Adrenal gland (tissue), 12 donors: ENCODE data around the gene SP140. TPM values are rescaled to one million over a fixed set of nuclear protein-coding genes. Genes with fewer than 3 reads are reported as not detected.
"Not testable (repeated sequence)": the region's sequence is repeated elsewhere in the genome, so short reads cannot be mapped to it uniquely, and the experiment has no call there.

Experiments used
- DNase-seq, 7 donors: peaks; one replicate each; pipeline ENCODE4 v3.0.0-alpha.2; 2019 to 2020
- H3K27ac ChIP-seq, 5 donors: fragments of 200-600 bp; sonication (generic) in 4 of 5; 1 replicate in 3 of 5; 2 replicates in 2 of 5; pipeline versions ENCODE4 v1.5.1 to v1.8.0; 2016 to 2020; ENCODE audit warnings: mild to moderate bottlenecking in 1 of 5
- H3K27me3 ChIP-seq: fragments of 200-600 bp; 2 replicates; pipeline ENCODE4 v1.8.0; 2021
- H3K36me3 ChIP-seq, 2 donors: fragments of 200-600 bp; replicated peaks in 1 of 2; 1 replicate in 1 of 2; 2 replicates in 1 of 2; pipeline versions ENCODE4 v1.5.1 to v1.8.0; 2018 to 2022
- H3K4me1 ChIP-seq, 2 donors: fragments of 200-600 bp; replicated peaks in 1 of 2; 1 replicate in 1 of 2; 2 replicates in 1 of 2; pipeline versions ENCODE4 v1.5.1 to v1.8.0; 2018 to 2021
- H3K4me3 ChIP-seq, 4 donors: fragments of 200-600 bp; sonication (generic) in 3 of 4; one replicate each; pipeline ENCODE4 v1.5.1; 2016 to 2018
- H3K9me3 ChIP-seq, 3 donors: fragments of 200-600 bp; sonication (generic) in 1 of 3; replicated peaks in 1 of 3; 1 replicate in 2 of 3; 2 replicates in 1 of 3; pipeline versions ENCODE4 v1.5.1 to v1.8.0; 2016 to 2021
- CTCF ChIP-seq, 6 experiments: fragments of 450-650 bp in 4 of 6; fragments of 200-600 bp in 2 of 6; sonication (generic) in 1 of 6; IDR thresholded peaks; 1 replicate in 5 of 6; 2 replicates in 1 of 6; pipeline versions ENCODE4 v1.5.1 to v1.8.0; 2016 to 2021; ENCODE audit warnings: antibody characterized with exemption in 6 of 6, mild to moderate bottlenecking in 2 of 6, moderate library complexity in 1 of 6
- POLR2A ChIP-seq, 2 donors: fragments of 450-650 bp; IDR thresholded peaks; one replicate each; pipeline ENCODE4 v1.6.1; 2017; ENCODE audit warnings: antibody characterized with exemption in 2 of 2, mild to moderate bottlenecking in 2 of 2, moderate library complexity in 1 of 2
- WGBS, 4 donors: extraction: QIAGEN DNeasy Blood & Tissue Kit in 2 of 4; methylation state at CpG; one replicate each; pipeline versions ENCODE4 v1.1.5 to v1.1.7; 2013 to 2017; 5-methylcytosine and 5-hydroxymethylcytosine counted together
- intact Hi-C, 2 donors: fragments of 100-400 bp; cut with DNase I; formaldehyde crosslinking; loops; one replicate each; pipeline versions ENCODE4 v1.14.1 to v1.15.0; 2022 to 2023
- polyA plus RNA-seq, 3 donors: library from polyadenylated mRNA; stranded (reverse); fragments of 200-250 nt in 2 of 3; fragments of 350-450 nt in 1 of 3; fragmentation: Illumina TruSeq in 1 of 3; extraction: RNeasy Lipid Tissue Mini Kit (QIAGEN cat#74804) in 1 of 3; gene quantifications; one replicate each; pipeline ENCODE4 v1.2.3, GENCODE V29; 2013 to 2014
- total RNA-seq, 9 donors: library from RNA; depleted of rRNA in 4 of 9; stranded (reverse); fragments of >200 nt in 4 of 9; fragments of 120-200 nt in 1 of 9; fragmentation: NEBNext Ultra II Directional in 1 of 9; extraction: Animal tissue kit (Norgen Biotek cat#: 25700) in 1 of 9; gene quantifications; one replicate each; pipeline versions ENCODE4 v1.1.0 to v1.2.4, GENCODE V29; 2013 to 2023
- donor health status: healthy with polysubstance abuse.
- donor health status: Bipolar disorder and iron deficiency.
- donor health status: DM: yes; HTN: yes; CAD: no.
- donor health status: DM: no; HTN: no; CAD: no.
- donor health status: DM: no; HTN: no; CAD: no.
- donor health status: DM: yes; HTN: yes; CAD: no.

SP140 gene
- total and polyA plus RNA-seq, 12 donors, result 0.06 to 2.8 (median 1.7) TPM

DNA sequence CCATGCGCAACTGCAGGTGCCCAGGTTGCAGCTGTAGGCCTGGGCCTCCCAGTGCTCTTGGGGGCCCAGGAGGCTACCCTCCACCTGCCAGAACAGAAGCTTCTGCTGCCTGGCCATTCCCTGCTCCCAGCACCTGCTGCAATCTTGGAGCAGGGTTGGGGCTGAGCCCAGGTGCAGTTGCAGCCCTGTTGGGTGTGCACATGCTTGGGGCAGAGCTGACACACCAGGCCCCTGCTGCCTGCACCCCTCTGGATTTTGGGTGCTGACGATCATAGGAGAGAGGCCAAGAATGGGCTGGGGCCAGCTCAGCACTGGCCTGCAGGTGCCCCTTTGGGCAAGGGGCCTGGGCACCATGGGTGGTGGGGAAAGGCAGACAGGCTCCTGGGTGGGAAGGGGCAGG lies 80.9 kb downstream of the SP140 start:
- TF ChIP-seq CTCF (IDR thresholded peaks at IDR 0.05), result no peak
- no peak for TF ChIP-seq POLR2A (IDR thresholded peaks at IDR 0.05)
- DNase-seq, result no peak
- H3K36me3 ChIP-seq, result no peaks in the 10 kb centered on the region
- H3K4me3 ChIP-seq, result no peak overlapping the region
- H3K27me3 ChIP-seq, result no peaks in the 10 kb centered on the region
- H3K27ac ChIP-seq, result no peak overlapping the region
- no peaks in the 10 kb centered on the region for H3K4me1 ChIP-seq
- WGBS, 4 donors, result 48 to 93% (median 89%) methylated on average over 2 of the region's 2 CpGs; no CpG with 5 or more reads in 1 of the 4 donors
- intact Hi-C loops, result no loop called here
- no peaks in the 10 kb centered on the region for H3K9me3 ChIP-seq

GRCh38 chr2:230307485-230307884 lies 81.9 kb downstream of the SP140 start:
- Histone ChIP-seq H3K27ac (no peak overlapping the region), H3K27me3 (no peaks in the 10 kb centered on the region), H3K36me3 (no peaks in the 10 kb centered on the region), H3K4me1 (no peaks in the 10 kb centered on the region), H3K9me3 (no peaks in the 10 kb centered on the region), H3K4me3 (no peak overlapping the region)
- intact Hi-C loops, result no loop called here
- no peak for TF ChIP-seq CTCF (IDR thresholded peaks at IDR 0.05)
- no peak for TF ChIP-seq POLR2A (IDR thresholded peaks at IDR 0.05)
- WGBS, 4 donors, result 89 to 100% (median 92%) methylated on average over 1 to 2 of the region's 2 CpGs; no CpG with 5 or more reads in 1 of the 4 donors
- no peak for DNase-seq

DNA sequence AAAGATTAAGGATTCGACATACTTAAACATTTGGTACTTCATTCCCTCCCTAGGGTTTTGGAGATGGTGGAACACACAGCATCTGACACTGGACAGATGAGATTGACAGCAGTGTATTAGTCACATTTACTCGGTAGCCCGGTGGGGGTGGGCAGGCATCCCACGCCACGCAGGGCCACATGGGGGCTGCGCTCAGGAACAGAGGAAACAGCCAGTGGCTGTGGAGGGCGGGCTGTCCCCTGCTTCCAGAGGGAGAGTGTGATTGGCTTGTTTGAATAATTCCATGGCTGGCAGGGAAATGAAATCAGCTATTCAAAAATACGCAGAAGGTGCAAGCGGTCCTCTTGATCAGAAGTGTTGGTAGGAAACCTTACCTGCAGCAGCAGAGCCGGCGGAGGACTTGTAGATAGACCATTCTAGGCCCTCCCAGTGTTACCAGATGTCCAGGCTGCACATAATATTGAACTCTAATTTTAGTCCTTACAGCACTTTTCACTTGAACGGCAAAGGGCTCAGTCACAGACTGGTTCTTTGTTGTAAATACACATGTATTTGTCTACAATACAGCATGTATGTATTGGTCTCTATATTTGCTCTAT lies 83.0 kb downstream of the SP140 start:
- H3K27ac ChIP-seq, result no peak overlapping the region
- H3K27me3 ChIP-seq, result no peaks in the 10 kb centered on the region
- no peak overlapping the region for H3K4me3 ChIP-seq
- H3K4me1 ChIP-seq, result no peaks in the 10 kb centered on the region
- no peaks in the 10 kb centered on the region for H3K9me3 ChIP-seq
- no peak for TF ChIP-seq CTCF (IDR thresholded peaks at IDR 0.05)
- no peak for TF ChIP-seq POLR2A (IDR thresholded peaks at IDR 0.05)
- no peak for DNase-seq
- no peaks in the 10 kb centered on the region for H3K36me3 ChIP-seq
- WGBS, 4 donors, result 85 to 92% (median 87%) methylated on average over 12 of the region's 12 CpGs
- intact Hi-C loops, result no loop called here

- H3K27ac ChIP-seq, intact Hi-C loops, H3K27me3 ChIP-seq, H3K36me3 ChIP-seq, DNase-seq, H3K4me3 ChIP-seq, H3K4me1 ChIP-seq, H3K9me3 ChIP-seq: not testable (repeated sequence)
- WGBS, 4 donors, result 87 to 100% (median 100%) methylated on average over 1 of the region's 5 CpGs; no CpG with 5 or more reads in 1 of the 4 donors
These were observed 85.3 kb downstream of the SP140 start for GRCh38 chr2:230310792-230311191.

- H3K9me3 ChIP-seq, intact Hi-C loops, H3K27me3 ChIP-seq, H3K27ac ChIP-seq, H3K4me1 ChIP-seq, DNase-seq, H3K4me3 ChIP-seq, H3K36me3 ChIP-seq: not testable (repeated sequence)
- WGBS, 4 donors, result 40 to 61% (median 42%) methylated on average over 1 of the region's 1 CpG
These were observed 86.1 kb downstream of the SP140 start for GRCh38 chr2:230311634-230312033.
